DMS53 treated with DMSO at 0.1 percent for 48 hours (cell line): ENCODE measurements around the gene WDTC1.

Experiments
- DNase-seq: peaks from one replicate; lab custom pipeline; 2025; ENCODE audit not compliant: unreplicated experiment; lab: John Stamatoyannopoulos, UW

Gene WDTC1

DNA sequence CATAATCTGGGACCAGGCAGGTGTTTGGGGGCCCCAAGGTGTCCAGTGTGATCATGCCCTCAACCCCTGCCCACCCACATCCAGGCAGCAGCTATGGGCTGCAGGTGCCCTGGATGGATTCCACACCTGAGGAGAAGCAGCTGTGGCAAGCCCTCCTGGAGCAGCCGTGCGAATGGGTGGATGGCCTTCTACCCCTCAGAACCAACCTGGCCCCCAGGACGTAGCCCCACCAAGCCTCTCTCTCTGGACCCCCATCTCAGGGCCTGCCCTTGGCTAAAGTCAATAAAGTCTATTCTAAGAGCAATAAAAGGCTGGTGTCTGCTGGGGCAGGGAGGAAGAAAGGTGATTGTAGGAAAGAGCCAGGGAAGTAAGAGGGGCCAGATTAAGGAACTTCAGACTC is 119.2 kb downstream of the WDTC1 start:
- no peak for DNase-seq

DNA sequence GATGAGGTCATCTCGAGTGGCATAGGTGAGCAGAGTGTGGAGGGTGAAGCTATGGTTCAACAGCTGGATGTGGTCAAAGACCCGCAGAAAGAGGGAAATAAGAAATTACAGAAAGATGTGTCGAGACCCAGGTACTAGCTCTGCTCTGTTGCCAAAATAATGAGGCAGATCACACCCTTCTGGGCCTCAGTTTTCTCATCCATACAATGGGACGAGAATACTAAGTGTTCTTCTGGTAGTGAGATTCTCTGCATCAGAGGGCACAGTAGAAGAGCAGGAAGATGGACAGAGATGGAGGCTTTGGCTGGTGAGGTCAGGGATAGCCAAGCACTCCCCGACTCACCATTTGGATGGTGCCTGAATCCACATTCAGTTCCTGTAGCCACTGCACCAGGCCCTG is 121.3 kb downstream of the WDTC1 start:
- DNase-seq, result no peak

DNA sequence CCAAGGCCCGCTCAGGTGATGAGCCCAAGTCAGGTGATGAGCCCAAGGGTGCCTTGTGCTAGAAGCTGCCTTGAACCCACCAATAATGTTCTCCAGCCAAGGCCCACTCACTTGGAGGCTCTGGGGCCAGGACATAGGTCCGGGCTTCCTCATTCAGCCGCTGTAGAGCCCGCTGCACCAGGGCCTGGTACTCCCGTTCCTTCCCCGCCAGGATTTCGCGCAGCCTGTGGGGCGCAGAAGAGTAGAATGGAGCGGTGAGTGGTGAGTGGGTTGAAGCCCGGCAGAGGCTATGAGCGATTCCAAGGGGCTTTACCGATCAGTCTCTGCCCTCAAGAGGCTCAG is 121.8 kb downstream of the WDTC1 start:
- DNase-seq, result no peak

DNA sequence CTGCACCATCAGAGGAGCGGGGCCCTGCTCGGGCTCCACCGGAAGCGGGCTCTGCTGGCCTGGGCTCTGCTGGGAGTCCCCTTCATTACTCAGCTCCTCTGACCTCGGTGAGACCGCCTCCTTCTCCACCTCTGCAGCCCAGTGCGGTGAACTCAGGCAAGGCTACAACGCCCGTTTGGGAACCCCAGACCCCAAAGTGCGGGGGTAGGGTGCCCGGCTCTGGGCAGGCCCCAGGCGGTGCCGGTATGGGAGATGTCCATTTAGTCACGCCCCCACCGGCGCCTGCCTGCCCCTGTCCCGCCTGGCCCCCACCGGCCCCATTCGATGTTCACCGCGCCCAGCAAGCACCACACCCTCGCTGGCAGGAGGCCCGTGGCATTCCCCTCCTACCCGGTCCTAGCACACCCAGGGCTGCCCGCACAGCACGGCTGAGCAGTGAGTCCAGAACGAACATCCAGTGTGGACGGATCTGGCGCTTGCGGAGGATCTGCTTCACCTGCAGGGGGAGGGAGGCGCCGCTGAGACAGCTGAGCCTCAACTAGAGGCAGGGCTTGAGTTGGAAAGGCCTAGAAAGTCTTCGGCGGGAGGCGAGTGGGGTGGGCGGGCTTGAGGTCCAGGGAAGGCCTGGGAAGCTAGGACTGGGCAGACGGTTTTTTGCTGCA is 122.3 kb downstream of the WDTC1 start:
- no peak for DNase-seq

- DNase-seq, result peak; percentile 57
These were observed 123.0 kb downstream of the WDTC1 start for GRCh38 chr1:27357281-27358037.
